Smooth muscle cell (in vitro differentiated cells): ENCODE results near the gene CFAP74. TPM values are rescaled to one million over a fixed set of nuclear protein-coding genes. Genes with fewer than 3 reads are reported as not detected.
A peak's percentile ranks its signal among the peaks of the same experiment; 100 is the strongest.

ENCODE experiments used
- DNase-seq: peaks from one replicate; lab custom pipeline; 2025; ENCODE audit not compliant: unreplicated experiment; lab: John Stamatoyannopoulos, UW
- H2AFZ ChIP-seq: fragments of 200-600 bp; sonication (generic); 2 replicates; pipeline ENCODE4 v1.6.0; 2016; ENCODE audit warnings: antibody characterized with exemption, low read depth, mild to moderate bottlenecking
- H3F3A ChIP-seq: fragments of 200-600 bp; sonication (generic); 2 replicates; pipeline ENCODE4 v1.6.0; 2017; ENCODE audit warnings: antibody characterized with exemption, low read depth
- H3K27ac ChIP-seq: fragments of 200-600 bp; sonication (generic); 2 replicates; pipeline ENCODE4 v1.5.1; 2016; ENCODE audit warnings: low read depth, mild to moderate bottlenecking
- H3K27me3 ChIP-seq: fragments of 200-600 bp; sonication (generic); 2 replicates; pipeline ENCODE4 v1.6.1; 2016; ENCODE audit warnings: low read depth, mild to moderate bottlenecking
- H3K36me3 ChIP-seq: fragments of 200-600 bp; sonication (generic); 2 replicates; pipeline ENCODE4 v1.5.1; 2016; ENCODE audit warnings: low read depth
- H3K4me1 ChIP-seq: fragments of 200-600 bp; sonication (generic); 2 replicates; pipeline ENCODE4 v1.5.1; 2016; ENCODE audit warnings: low read depth
- H3K4me2 ChIP-seq: fragments of 200-600 bp; sonication (generic); 2 replicates; pipeline ENCODE4 v1.6.0; 2016; ENCODE audit warnings: mild to moderate bottlenecking
- H3K4me3 ChIP-seq: fragments of 200-600 bp; sonication (generic); 2 replicates; pipeline ENCODE4 v1.5.1; 2016; ENCODE audit warnings: mild to moderate bottlenecking
- H3K79me2 ChIP-seq: fragments of 200-600 bp; sonication (generic); 2 replicates; pipeline ENCODE4 v1.6.0; 2016; ENCODE audit warnings: low read depth, mild to moderate bottlenecking
- H3K9ac ChIP-seq: fragments of 200-600 bp; sonication (generic); 2 replicates; pipeline ENCODE4 v1.6.0; 2016; ENCODE audit warnings: low read depth
- H3K9me3 ChIP-seq: fragments of 200-600 bp; sonication (generic); replicated peaks from 2 replicates; pipeline ENCODE4 v1.5.1; 2016; ENCODE audit warnings: low read depth
- H4K20me1 ChIP-seq: fragments of 200-600 bp; sonication (generic); 2 replicates; pipeline ENCODE4 v1.6.0; 2016; ENCODE audit warnings: low read depth
- CTCF ChIP-seq: fragments of 200-600 bp; sonication (generic); IDR thresholded peaks from 2 replicates; pipeline ENCODE4 v1.5.1; 2017; ENCODE audit warnings: borderline replicate concordance, mild to moderate bottlenecking, antibody characterized with exemption; ENCODE audit not compliant: insufficient read depth, poor library complexity, severe bottlenecking
- WGBS: methylation state at CpG from one replicate; pipeline ENCODE4 v1.1.7; 2016; ENCODE audit warnings: low lambda C conversion rate; 5-methylcytosine and 5-hydroxymethylcytosine counted together
- polyA plus RNA-seq: library from polyadenylated mRNA; unstranded; fragments of >200 nt; fragmentation: Nextera tagmentation; extraction: Ambion mirVana; gene quantifications from 2 replicates; pipeline ENCODE4 v1.2.1, GENCODE V29; 2016
- total RNA-seq: library from RNA; depleted of rRNA; stranded (reverse); fragments of >200 nt; gene quantifications from 2 replicates; pipeline ENCODE4 v1.2.3, GENCODE V29; 2014

CFAP74 gene
- total and polyA plus RNA-seq, 2 experiments from 2014 or later: not detected

- peaks cover 7% of the 10 kb centered on the region for H3K4me1 ChIP-seq
- 95% methylated on average over 25 of the region's 27 CpGs for WGBS
- no peak overlapping the region for H3K9ac ChIP-seq
- H3K9me3 ChIP-seq: no peaks in the 10 kb centered on the region
- no peaks in the 10 kb centered on the region for H3K36me3 ChIP-seq
- H3K27ac ChIP-seq: no peak overlapping the region
- H4K20me1 ChIP-seq: no peaks in the 10 kb centered on the region
- H3K4me3 ChIP-seq: no peak overlapping the region
- H3K79me2 ChIP-seq: no peaks in the 10 kb centered on the region
- no peak overlapping the region for H2AFZ ChIP-seq
- no peaks in the 10 kb centered on the region for H3K27me3 ChIP-seq
- no peaks in the 10 kb centered on the region for H3F3A ChIP-seq
- no peak for TF ChIP-seq CTCF
- H3K4me2 ChIP-seq: no peak overlapping the region
- DNase-seq: no peak
Measured at GRCh38 chr1:1920608-1921458, 82.8 kb downstream of the CFAP74 start.

- Histone ChIP-seq H3K4me1 (peaks cover 7% of the 10 kb centered on the region), H2AFZ (no peak overlapping the region), H3K36me3 (no peaks in the 10 kb centered on the region), H3K9ac (no peak overlapping the region), H4K20me1 (no peaks in the 10 kb centered on the region), H3K9me3 (no peaks in the 10 kb centered on the region), H3K27ac (no peak overlapping the region), H3F3A (no peaks in the 10 kb centered on the region), H3K4me2 (peak overlapping the region; percentile 90), H3K4me3 (no peak overlapping the region), H3K27me3 (no peaks in the 10 kb centered on the region), H3K79me2 (no peaks in the 10 kb centered on the region)
- TF ChIP-seq CTCF: no peak
- 85% methylated on average over 6 of the region's 6 CpGs for WGBS
- no peak for DNase-seq
Measured at GRCh38 chr1:1920057-1920607, 83.5 kb downstream of the CFAP74 start.

GRCh38 chr1:1919304-1920056 lies 84.1 kb downstream of the CFAP74 start:
- H3K36me3 ChIP-seq: no peaks in the 10 kb centered on the region
- H3K27ac ChIP-seq: no peak overlapping the region
- H3K9ac ChIP-seq: no peak overlapping the region
- H3K27me3 ChIP-seq: no peaks in the 10 kb centered on the region
- H3K79me2 ChIP-seq: no peaks in the 10 kb centered on the region
- no peak overlapping the region for H2AFZ ChIP-seq
- H3K4me1 ChIP-seq: peaks cover 7% of the 10 kb centered on the region
- no peaks in the 10 kb centered on the region for H4K20me1 ChIP-seq
- peak overlapping the region; percentile 90 for H3K4me2 ChIP-seq
- peak; percentile 97 for DNase-seq
- no peak for TF ChIP-seq CTCF
- 22% methylated on average over 27 of the region's 62 CpGs for WGBS
- no peaks in the 10 kb centered on the region for H3K9me3 ChIP-seq
- no peaks in the 10 kb centered on the region for H3F3A ChIP-seq
- peak overlapping the region; percentile 53 for H3K4me3 ChIP-seq
